ENCODE results near the gene CCL17.

- TF ChIP-seq POLR2AphosphoS5 (IDR thresholded peaks at IDR 0.05; ENCODE audit: insufficient read depth in 1 of 2, low read depth in 1 of 2) (no peak), POLR2A (IDR thresholded peaks at IDR 0.05) (no peak)
- TF ChIP-seq, protein P1, sequence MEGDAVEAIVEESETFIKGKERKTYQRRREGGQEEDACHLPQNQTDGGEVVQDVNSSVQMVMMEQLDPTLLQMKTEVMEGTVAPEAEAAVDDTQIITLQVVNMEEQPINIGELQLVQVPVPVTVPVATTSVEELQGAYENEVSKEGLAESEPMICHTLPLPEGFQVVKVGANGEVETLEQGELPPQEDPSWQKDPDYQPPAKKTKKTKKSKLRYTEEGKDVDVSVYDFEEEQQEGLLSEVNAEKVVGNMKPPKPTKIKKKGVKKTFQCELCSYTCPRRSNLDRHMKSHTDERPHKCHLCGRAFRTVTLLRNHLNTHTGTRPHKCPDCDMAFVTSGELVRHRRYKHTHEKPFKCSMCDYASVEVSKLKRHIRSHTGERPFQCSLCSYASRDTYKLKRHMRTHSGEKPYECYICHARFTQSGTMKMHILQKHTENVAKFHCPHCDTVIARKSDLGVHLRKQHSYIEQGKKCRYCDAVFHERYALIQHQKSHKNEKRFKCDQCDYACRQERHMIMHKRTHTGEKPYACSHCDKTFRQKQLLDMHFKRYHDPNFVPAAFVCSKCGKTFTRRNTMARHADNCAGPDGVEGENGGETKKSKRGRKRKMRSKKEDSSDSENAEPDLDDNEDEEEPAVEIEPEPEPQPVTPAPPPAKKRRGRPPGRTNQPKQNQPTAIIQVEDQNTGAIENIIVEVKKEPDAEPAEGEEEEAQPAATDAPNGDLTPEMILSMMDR (IDR thresholded peaks at IDR 0.05) = no peak
Measured at GRCh38 chr16:57444711-57445110, 40.1 kb downstream of the CCL17 start.

Measured in vagina (tissue), 2 donors.